Activated naive CD4-positive, alpha-beta T cell treated with anti-CD3 and anti-CD28 coated beads, Interleukin-2, amount 10 ng/mL, durations not matched to agents 7 days and 5 days (primary cell): ENCODE results near the gene COG7.
"Not testable (repeated sequence)": the region's sequence is repeated elsewhere in the genome, so short reads cannot be mapped to it uniquely, and the experiment has no call there.

Experiments
- CTCF ChIA-PET: fragments of 350-600 bp; sonication (Branson Sonifier 250); formaldehyde crosslinking; loops from one replicate; lab custom pipeline; 2021; ENCODE audit warnings: antibody characterized with exemption; lab: Charles Lee
- DNase-seq: peaks from one replicate; pipeline ENCODE4 v3.0.0-alpha.2; 2020
- H3K27ac Mint-ChIP-seq: one replicate; pipeline ENCODE4 v1.8.0; 2021; ENCODE audit warnings: mild to moderate bottlenecking, moderate library complexity, mixed read lengths
- H3K27me3 Mint-ChIP-seq: one replicate; pipeline ENCODE4 v1.8.0; 2021; ENCODE audit warnings: mild to moderate bottlenecking, mixed read lengths
- H3K36me3 Mint-ChIP-seq: one replicate; pipeline ENCODE4 v1.8.0; 2021; ENCODE audit warnings: mixed read lengths
- H3K4me1 Mint-ChIP-seq: one replicate; pipeline ENCODE4 v1.8.0; 2021; ENCODE audit warnings: mixed read lengths
- H3K4me3 Mint-ChIP-seq: one replicate; pipeline ENCODE4 v1.8.0; 2021; ENCODE audit warnings: mild to moderate bottlenecking, moderate library complexity, mixed read lengths
- H3K9me3 Mint-ChIP-seq: one replicate; pipeline ENCODE4 v1.8.0; 2021; ENCODE audit warnings: mixed read lengths

COG7 gene

DNA sequence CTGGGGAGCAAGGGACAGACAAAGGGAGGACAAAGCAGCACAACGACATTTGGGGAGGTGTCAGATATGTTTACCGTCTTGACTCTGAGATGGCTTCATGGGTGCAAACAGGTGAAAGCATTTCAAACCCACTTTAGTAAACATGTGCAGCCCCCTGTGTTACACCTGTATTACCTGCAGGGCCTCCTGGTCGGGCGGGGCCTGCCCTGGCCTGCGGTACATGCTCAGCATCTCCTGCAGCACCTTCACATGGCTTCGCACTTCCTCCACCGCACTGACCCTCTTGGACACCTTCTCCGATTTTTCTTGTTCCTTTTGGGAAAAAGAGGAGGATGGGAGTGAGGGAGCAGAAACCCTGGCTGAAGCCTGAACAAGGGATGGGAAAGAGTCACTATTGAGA, 32.9 kb upstream of the COG7 start:
- no peak overlapping the region for H3K27ac Mint-ChIP-seq

DNA sequence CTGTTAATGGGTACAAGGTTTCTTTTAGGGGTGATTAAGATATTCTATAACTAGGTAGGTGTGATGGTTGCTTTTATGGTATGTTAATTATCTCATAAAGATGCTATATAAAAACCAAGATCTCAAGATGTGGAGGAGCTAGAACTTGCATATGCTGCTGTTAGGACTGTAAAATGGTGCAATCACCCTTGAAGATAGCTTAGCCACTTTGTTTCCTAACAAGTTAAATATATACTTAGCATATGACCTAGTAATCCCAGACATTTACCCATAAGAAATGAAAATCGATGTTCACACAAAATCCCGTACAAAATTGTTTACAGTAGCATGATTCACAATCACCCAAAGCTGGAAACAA, 32.2 kb upstream of the COG7 start:
- H3K4me3 Mint-ChIP-seq: no peak overlapping the region
- no peaks in the 10 kb centered on the region for H3K4me1 Mint-ChIP-seq
- no peaks in the 10 kb centered on the region for H3K27me3 Mint-ChIP-seq
- no peaks in the 10 kb centered on the region for H3K9me3 Mint-ChIP-seq
- DNase-seq: no peak
- no peak overlapping the region for H3K27ac Mint-ChIP-seq
- CTCF ChIA-PET: interaction anchor here (0.6 to 0.8 kb wide), 2 partner anchors 222 to 337 kb away, joined by 3 read pairs; no protein-coding TSS in a partner anchor
- H3K36me3 Mint-ChIP-seq: peaks cover 63% of the 10 kb centered on the region

More for the DNA sequence above, 32.9 kb upstream of the COG7 start:
- CTCF ChIA-PET: interaction anchor here (0.6 to 0.8 kb wide), 2 partner anchors 222 to 337 kb away, joined by 3 read pairs; no protein-coding TSS in a partner anchor
- Mint-ChIP-seq H3K4me1 (no peaks in the 10 kb centered on the region), H3K4me3 (no peak overlapping the region), H3K27me3 (no peaks in the 10 kb centered on the region), H3K9me3 (no peaks in the 10 kb centered on the region), H3K36me3 (peaks cover 61% of the 10 kb centered on the region)
- DNase-seq: no peak

DNA sequence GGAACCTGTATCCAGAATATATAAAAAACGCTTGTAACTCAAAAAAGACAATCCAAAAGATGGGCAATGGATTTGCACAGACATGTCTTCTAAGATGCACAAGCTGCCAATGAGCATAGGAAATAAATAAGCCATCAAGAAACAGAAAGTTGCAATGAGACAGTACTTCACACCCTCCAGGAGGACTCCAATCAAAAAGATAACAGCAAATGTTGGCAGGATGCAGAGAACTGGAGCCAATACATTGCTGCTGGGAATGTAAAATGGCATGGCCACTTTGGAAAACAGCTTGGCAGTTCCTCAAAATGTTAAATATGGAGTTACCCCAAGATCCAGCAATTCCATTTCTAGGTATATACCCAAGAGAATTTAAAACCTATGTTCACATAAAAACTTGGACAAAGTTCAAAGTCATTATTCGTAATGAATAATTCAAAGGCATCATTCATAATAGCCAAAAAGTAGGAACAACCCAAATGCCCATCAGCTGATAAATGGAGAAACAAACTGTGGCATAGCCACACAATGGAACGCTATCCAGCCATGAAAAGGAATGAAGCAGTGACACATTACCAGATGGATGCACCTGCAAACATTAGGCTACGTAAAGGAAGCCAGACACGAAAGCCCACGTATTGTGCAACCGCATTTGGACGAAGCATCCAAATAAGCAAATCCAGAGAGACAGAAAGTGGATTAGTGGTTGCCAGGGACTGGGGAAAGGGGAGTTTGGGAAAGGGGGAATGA, 31.7 kb upstream of the COG7 start:
- no peak overlapping the region for H3K4me3 Mint-ChIP-seq
- CTCF ChIA-PET: no interaction called here
- DNase-seq: no peak
- H3K4me1 Mint-ChIP-seq: no peaks in the 10 kb centered on the region
- H3K9me3 Mint-ChIP-seq: no peaks in the 10 kb centered on the region
- no peak overlapping the region for H3K27ac Mint-ChIP-seq
- H3K36me3 Mint-ChIP-seq: peaks cover 63% of the 10 kb centered on the region
- no peaks in the 10 kb centered on the region for H3K27me3 Mint-ChIP-seq

DNA sequence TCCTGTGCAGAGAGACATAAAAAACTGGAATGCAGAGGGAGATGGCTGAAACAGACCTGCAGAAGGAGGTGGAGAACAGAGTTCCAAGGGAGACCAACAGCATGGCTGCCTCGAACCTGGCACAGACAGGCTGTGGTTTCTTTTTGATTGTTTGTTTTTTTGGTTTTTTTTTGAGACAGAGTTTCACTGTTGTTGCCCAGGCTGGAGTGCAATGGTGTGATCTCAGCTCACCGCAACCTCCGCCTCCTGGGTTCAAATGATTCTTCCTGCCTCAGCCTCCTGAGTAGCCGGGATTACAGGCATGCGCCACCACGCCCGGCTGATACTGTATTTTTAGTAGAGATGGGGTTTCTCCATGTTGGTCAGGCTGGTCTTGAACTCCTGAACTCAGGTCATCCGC, 30.5 kb upstream of the COG7 start:
- CTCF ChIA-PET, H3K27ac Mint-ChIP-seq, H3K9me3 Mint-ChIP-seq, H3K27me3 Mint-ChIP-seq, DNase-seq, H3K4me3 Mint-ChIP-seq, H3K4me1 Mint-ChIP-seq: not testable (repeated sequence)
- H3K36me3 Mint-ChIP-seq: peaks cover 72% of the 10 kb centered on the region

DNA sequence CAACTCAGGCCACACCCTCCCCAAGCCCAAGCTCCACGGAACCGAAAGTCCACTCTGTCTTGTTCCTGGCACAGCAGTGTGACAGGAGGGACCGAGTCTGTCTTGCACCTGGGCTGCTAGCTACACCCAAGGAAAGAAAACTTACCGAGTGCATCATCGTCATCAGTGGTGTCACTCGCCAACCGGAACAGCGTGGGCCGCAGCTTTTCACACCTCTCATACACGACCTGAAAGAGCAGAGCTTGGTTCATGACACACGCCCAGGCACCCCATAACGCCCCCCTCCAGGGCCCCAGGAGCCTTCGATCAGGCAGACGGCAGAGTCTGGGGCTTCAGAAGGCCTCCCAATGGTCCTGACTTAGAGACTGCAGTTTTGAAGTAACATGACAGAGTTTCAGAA, 29.8 kb upstream of the COG7 start:
- Mint-ChIP-seq H3K9me3 (no peaks in the 10 kb centered on the region), H3K36me3 (peaks cover 67% of the 10 kb centered on the region), H3K27ac (peak overlapping the region; percentile 21), H3K27me3 (no peaks in the 10 kb centered on the region), H3K4me3 (no peak overlapping the region), H3K4me1 (no peaks in the 10 kb centered on the region)
- no peak for DNase-seq
- CTCF ChIA-PET: interaction anchor here (1.0 kb wide), 1 partner anchor 48 kb away, joined by 4 read pairs; no protein-coding TSS in a partner anchor

DNA sequence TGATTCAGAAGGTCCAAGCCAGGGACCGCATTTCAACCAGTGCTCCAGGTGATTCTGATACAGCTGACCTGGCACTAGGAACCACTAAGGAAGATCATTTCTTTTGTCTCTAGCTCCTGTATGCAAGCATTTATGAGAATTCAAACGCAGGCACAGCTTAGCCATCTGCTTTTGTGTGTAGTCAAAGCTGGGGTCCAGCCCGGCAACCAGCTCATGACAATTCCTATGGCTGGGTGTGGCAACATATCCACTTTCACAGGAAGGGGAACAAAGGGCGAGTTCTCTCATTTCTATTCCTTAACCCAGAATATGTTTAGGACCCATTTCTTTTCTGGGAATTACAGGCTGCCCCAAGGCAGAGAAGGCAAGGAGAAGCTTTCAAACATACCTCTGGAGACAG, 27.3 kb upstream of the COG7 start:
- Mint-ChIP-seq H3K36me3 (peaks cover 67% of the 10 kb centered on the region), H3K27ac (no peak overlapping the region), H3K9me3 (no peaks in the 10 kb centered on the region), H3K27me3 (no peaks in the 10 kb centered on the region), H3K4me3 (no peak overlapping the region), H3K4me1 (no peaks in the 10 kb centered on the region)
- DNase-seq: no peak
- CTCF ChIA-PET: no interaction called here

DNA sequence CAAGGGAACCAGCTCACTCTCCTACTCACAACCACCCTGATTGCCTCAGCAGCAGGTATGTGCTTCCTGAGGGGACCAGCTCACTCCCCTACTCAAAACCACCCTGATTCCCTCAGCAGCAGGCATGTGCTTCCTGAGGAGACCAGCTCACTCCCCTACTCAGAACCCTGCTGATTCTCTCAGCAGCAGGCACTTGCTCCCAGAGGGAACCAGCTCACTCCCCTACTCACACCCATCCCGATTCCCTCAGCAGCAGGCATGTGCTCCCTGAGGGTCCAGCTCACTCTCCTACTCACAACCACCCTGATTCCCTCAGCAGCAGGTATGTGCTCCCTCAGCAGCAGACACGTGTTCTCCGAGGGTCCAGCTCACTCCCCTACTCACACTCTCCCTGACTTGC, 26.1 kb upstream of the COG7 start:
- CTCF ChIA-PET: interaction anchor here (0.8 to 1.2 kb wide), 3 partner anchors 13 to 44 kb away, joined by 3 read pairs; no protein-coding TSS in a partner anchor
- no peaks in the 10 kb centered on the region for H3K9me3 Mint-ChIP-seq
- DNase-seq: no peak
- H3K36me3 Mint-ChIP-seq: peaks cover 64% of the 10 kb centered on the region
- no peaks in the 10 kb centered on the region for H3K27me3 Mint-ChIP-seq
- H3K4me3 Mint-ChIP-seq: no peak overlapping the region
- H3K4me1 Mint-ChIP-seq: no peaks in the 10 kb centered on the region
- H3K27ac Mint-ChIP-seq: peak overlapping the region; percentile 77

DNA sequence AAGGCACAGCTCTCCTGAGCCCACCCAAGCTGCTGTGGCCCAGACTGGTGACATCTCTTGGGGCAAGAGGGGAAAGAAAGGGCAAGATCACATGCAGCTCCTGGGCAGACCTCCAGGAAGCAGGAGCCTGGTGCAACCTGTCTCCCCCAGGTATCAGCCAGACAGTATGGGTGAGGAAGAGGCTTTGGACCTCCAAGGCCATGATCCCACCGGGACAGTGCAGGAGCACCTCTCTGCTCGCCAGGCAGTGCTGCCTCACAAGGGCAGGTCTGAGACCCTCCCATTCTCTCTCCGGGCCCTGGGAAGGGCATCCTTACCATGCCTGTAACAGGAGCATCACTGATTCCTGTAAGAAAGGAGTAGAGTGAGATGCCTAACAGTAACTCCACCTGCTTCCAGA, 25.6 kb upstream of the COG7 start:
- Mint-ChIP-seq H3K4me1 (no peaks in the 10 kb centered on the region), H3K27ac (peak overlapping the region; percentile 17), H3K36me3 (peaks cover 68% of the 10 kb centered on the region), H3K9me3 (no peaks in the 10 kb centered on the region), H3K27me3 (no peaks in the 10 kb centered on the region), H3K4me3 (no peak overlapping the region)
- no peak for DNase-seq
- CTCF ChIA-PET: interaction anchor here (1.2 kb wide), 1 partner anchor 43 kb away, joined by 3 read pairs; no protein-coding TSS in a partner anchor

DNA sequence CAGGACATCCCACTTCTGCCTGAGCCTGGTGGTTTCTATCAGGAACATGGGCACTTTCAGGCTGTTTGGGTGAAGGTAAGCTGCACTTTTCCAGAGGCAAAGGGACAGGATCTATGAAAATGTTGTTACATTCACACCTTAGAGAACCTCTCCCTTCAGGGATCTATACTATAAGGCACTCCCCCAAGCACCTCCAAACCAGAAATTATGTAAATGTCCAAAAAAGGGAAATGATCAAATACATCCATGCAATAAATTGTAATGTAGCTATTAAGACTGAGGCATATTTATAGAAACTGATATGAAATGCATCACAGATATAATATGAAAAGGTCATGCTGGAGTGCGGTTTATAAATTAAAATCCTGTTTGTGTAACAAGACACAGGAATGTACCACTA, 23.3 kb upstream of the COG7 start:
- H3K4me3 Mint-ChIP-seq: no peak overlapping the region
- peaks cover 54% of the 10 kb centered on the region for H3K36me3 Mint-ChIP-seq
- H3K27ac Mint-ChIP-seq: peak overlapping the region; percentile 55
- H3K4me1 Mint-ChIP-seq: no peaks in the 10 kb centered on the region
- H3K9me3 Mint-ChIP-seq: no peaks in the 10 kb centered on the region
- H3K27me3 Mint-ChIP-seq: no peaks in the 10 kb centered on the region
- CTCF ChIA-PET: interaction anchor here (0.6 kb wide), 1 partner anchor 105 kb away, joined by 3 read pairs; no protein-coding TSS in a partner anchor
- no peak for DNase-seq

DNA sequence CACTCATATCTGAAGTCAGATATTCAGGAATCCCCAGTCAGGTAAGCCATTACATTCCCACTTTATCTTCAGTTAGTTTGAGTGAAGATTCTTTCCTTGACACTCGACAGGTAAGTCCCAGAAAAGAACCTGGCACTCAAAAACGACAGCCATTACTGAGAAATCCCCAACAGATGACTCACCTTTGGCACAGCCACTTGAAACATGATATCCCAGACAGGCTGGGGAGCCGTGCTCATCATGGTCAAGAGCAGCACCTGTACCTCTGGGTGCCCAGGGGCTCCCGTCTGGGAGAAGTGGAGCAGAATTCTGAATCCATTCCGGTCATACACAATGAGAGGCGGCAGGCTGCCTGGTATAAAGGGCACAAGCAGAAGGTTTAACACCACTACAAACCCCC, 16.8 kb upstream of the COG7 start:
- H3K9me3 Mint-ChIP-seq: no peaks in the 10 kb centered on the region
- H3K4me1 Mint-ChIP-seq: no peaks in the 10 kb centered on the region
- no peak overlapping the region for H3K27ac Mint-ChIP-seq
- H3K36me3 Mint-ChIP-seq: peaks cover 39% of the 10 kb centered on the region
- CTCF ChIA-PET: no interaction called here
- no peak overlapping the region for H3K4me3 Mint-ChIP-seq
- H3K27me3 Mint-ChIP-seq: no peaks in the 10 kb centered on the region
- no peak for DNase-seq

DNA sequence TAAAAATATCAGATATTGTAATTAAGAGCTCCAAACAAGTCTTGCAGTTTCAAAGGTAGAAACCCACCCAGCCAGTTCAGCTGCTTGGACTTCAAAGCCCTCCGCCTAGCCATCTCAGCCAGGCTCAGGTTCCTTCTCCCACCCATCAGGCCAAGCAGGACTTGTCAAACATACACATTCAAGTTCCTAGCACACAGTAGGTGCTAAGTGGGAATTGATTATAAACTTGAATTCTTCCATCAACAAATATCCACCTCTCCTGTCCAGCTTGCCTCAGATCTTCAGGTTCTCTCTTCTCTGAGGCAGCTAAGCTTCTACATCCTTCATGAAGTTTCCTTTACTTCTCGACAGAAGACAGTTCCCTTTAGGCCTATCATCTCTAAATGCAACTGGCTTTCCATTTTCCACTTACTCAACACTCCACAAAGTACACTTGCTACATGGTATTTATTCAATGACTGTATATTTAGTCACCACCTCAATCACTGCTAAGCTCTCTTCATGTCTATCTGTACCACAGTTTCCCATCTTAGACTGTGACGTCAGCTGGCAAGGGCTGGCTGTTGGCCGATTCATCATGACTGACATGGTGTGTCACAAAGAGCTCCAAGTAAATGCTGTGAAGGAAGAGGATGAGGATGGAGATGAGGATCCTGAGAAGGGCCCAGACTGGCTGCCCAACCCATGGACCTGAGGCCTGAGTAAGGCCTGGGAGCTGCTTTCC, 13.3 kb upstream of the COG7 start:
- H3K36me3 Mint-ChIP-seq: peaks cover 32% of the 10 kb centered on the region
- no peaks in the 10 kb centered on the region for H3K27me3 Mint-ChIP-seq
- no peak for DNase-seq
- H3K27ac Mint-ChIP-seq: no peak overlapping the region
- H3K9me3 Mint-ChIP-seq: no peaks in the 10 kb centered on the region
- no peak overlapping the region for H3K4me3 Mint-ChIP-seq
- no peaks in the 10 kb centered on the region for H3K4me1 Mint-ChIP-seq
- CTCF ChIA-PET: no interaction called here

DNA sequence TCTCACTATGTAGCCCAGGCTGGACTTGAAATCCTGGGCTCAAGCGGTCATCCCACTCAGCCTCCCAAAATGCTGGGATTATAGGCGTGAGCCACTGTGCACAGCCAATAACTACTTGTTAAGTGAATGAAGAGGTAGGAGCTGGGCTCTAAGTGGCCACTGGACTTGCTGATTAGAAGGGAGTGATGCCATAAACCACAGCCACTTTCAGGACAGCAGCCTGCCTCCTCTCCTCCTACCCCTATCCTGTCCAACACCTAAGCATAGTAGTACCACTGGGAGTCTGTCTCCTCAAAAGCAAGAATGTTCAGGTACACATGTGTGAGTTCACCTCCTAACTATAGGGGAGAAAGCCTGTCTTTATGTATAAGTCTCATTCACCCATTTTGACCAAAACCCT, 12.2 kb upstream of the COG7 start:
- no peak for DNase-seq
- CTCF ChIA-PET: no interaction called here
- Mint-ChIP-seq H3K9me3 (no peaks in the 10 kb centered on the region), H3K4me3 (no peak overlapping the region), H3K36me3 (peaks cover 27% of the 10 kb centered on the region), H3K27ac (no peak overlapping the region), H3K27me3 (no peaks in the 10 kb centered on the region), H3K4me1 (no peaks in the 10 kb centered on the region)

DNA sequence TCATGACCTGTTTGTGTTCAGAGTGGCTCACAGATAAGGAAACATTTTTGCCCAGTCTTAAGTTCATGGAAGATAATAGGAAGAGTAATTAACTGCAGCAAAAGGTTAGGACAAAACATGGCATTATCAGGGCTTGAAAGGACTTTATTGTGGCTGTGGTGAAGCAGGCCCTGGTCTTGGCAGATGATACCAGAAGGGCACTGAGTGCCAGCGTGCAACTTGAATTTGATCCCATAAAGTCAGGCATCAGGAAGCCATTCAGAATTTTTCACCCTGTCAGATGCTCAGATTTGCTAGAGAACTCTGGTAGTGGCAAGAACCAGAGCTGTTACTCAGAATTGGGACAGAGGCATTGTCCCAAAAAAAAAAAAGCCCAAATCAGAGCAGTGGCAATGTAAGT, 11.2 kb upstream of the COG7 start:
- CTCF ChIA-PET: no interaction called here
- H3K27ac Mint-ChIP-seq: no peak overlapping the region

DNA sequence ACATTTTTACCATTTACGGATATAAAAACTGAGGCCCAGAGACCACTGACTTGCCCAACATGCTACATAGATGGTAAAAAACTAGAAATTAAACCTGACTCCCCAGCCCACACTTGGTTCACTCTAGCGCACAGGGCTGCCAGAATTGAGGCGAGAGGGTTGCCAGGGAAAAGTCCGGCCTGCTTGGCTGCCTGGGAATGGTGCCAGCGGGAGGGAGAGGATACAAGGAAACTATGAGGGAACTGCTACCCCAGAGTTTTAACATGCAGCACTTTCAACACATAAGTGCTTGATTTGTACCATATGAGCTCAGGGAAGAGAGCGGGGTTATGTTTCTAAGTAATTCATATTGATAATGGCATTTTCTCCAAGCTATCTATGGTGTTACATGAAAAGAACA, 10.0 kb upstream of the COG7 start:
- DNase-seq, H3K4me1 Mint-ChIP-seq, H3K9me3 Mint-ChIP-seq, H3K27ac Mint-ChIP-seq, H3K27me3 Mint-ChIP-seq, CTCF ChIA-PET, H3K4me3 Mint-ChIP-seq: not testable (repeated sequence)
- peaks cover 12% of the 10 kb centered on the region for H3K36me3 Mint-ChIP-seq

More for the DNA sequence above, 11.2 kb upstream of the COG7 start:
- H3K27me3 Mint-ChIP-seq: no peaks in the 10 kb centered on the region
- no peaks in the 10 kb centered on the region for H3K9me3 Mint-ChIP-seq
- DNase-seq: no peak
- no peak overlapping the region for H3K4me3 Mint-ChIP-seq
- H3K4me1 Mint-ChIP-seq: no peaks in the 10 kb centered on the region
- H3K36me3 Mint-ChIP-seq: peaks cover 18% of the 10 kb centered on the region
